HepG2 (cell line): Measurements from ENCODE around the gene PIK3R3. TPM values are rescaled to one million over a fixed set of nuclear protein-coding genes. Genes with fewer than 3 reads are reported as not detected.

Experiments
- ATAC-seq: fragments of 200-7000 bp; cut with Tn5 transposase; 3 replicates; pipeline ENCODE4 v1.9.1; 2020; ENCODE audit warnings: mild to moderate bottlenecking, moderate library complexity
- BruUV-seq: library from RNA; stranded (reverse); fragments of 400-500 nt; replicated peaks from 2 replicates; lab custom pipeline; 2021; lab: Mats Ljungman, UMichigan
- CTCF ChIA-PET: fragments of 300-600 bp; formaldehyde crosslinking; extraction: SDS; loops from one replicate; lab custom pipeline; 2021; ENCODE audit warnings: low total read pairs, inconsistent platforms, low intra/inter-chr PET ratio; lab: Yijun Ruan, JAX
- POLR2A ChIA-PET: fragments of 350-600 bp; sonication (Branson Sonifier 250); formaldehyde crosslinking; loops from one replicate; lab custom pipeline; 2020; ENCODE audit warnings: antibody characterized with exemption, inconsistent platforms; lab: Yijun Ruan, JAX
- DNase-seq: peaks from one replicate; pipeline ENCODE4 v3.0.0-alpha.2; 2015; ENCODE audit warnings: low spot score
- FAIRE-seq: peaks from 3 replicates; lab custom pipeline; 2011; peaks lifted over from hg19 to GRCh38; lab: Jason Lieb, UNC
- H2AFZ ChIP-seq: one replicate; pipeline ENCODE4 v1.6.1; 2011; ENCODE audit warnings: low read length, inconsistent platforms
- H3K27ac ChIP-seq: fragments of 300-600 bp; 3 replicates; pipeline ENCODE4 v1.8.0; 2011; ENCODE audit warnings: mixed run types, mild to moderate bottlenecking, mixed read lengths, low read length, inconsistent platforms; ENCODE audit not compliant: insufficient read depth; ENCODE audit errors: extremely low read length
- H3K27me3 ChIP-seq, 2 experiments: fragments of 200-600 bp in 1 of 2; 2 replicates in 1 of 2; 3 replicates in 1 of 2; pipeline versions ENCODE4 v1.6.0 to v1.8.0; 2011; ENCODE audit warnings: low read length in 2 of 2, mild to moderate bottlenecking in 2 of 2, moderate library complexity in 2 of 2, inconsistent platforms in 1 of 2; ENCODE audit not compliant: insufficient read depth in 2 of 2, control insufficient read depth in 1 of 2
- H3K36me3 ChIP-seq, 2 experiments: fragments of 200-600 bp in 1 of 2; replicated peaks in 1 of 2; 2 replicates in 1 of 2; 3 replicates in 1 of 2; pipeline versions ENCODE4 v1.5.1 to v1.8.0; 2011; ENCODE audit warnings: low read length in 2 of 2, inconsistent platforms in 1 of 2; ENCODE audit not compliant: insufficient read depth in 2 of 2, control insufficient read depth in 1 of 2
- H3K4me1 ChIP-seq: 2 replicates; pipeline ENCODE4 v1.5.1; 2012; ENCODE audit warnings: low read length, inconsistent platforms; ENCODE audit not compliant: insufficient read depth
- H3K4me2 ChIP-seq: 2 replicates; pipeline ENCODE4 v1.6.0; 2011; ENCODE audit warnings: low read depth, low read length, inconsistent platforms
- H3K4me3 ChIP-seq, 3 experiments: fragments of 200-600 bp in 1 of 3; sonication (generic), shearing (Covaris generic) in 1 of 3; replicated peaks in 1 of 3; 2 replicates each; pipeline ENCODE4 v1.5.1; 2011 to 2016; ENCODE audit warnings: low read length in 3 of 3, inconsistent platforms in 2 of 3, low read depth in 2 of 3, mild to moderate bottlenecking in 2 of 3, control low read depth in 1 of 3, mixed read lengths in 1 of 3; ENCODE audit not compliant: insufficient read depth in 1 of 3
- H3K79me2 ChIP-seq: one replicate; pipeline ENCODE4 v1.6.1; 2011; ENCODE audit warnings: low read length, inconsistent platforms; ENCODE audit not compliant: insufficient read depth
- H3K9ac ChIP-seq: 2 replicates; pipeline ENCODE4 v1.6.0; 2011; ENCODE audit warnings: mild to moderate bottlenecking, low read depth, low read length, inconsistent platforms; ENCODE audit not compliant: insufficient read depth
- H3K9me3 ChIP-seq: 2 replicates; pipeline ENCODE4 v1.5.1; 2012; ENCODE audit warnings: mild to moderate bottlenecking, low read length
- H4K20me1 ChIP-seq: 2 replicates; pipeline ENCODE4 v1.6.0; 2011; ENCODE audit warnings: inconsistent platforms, mild to moderate bottlenecking, low read length, moderate library complexity; ENCODE audit not compliant: insufficient read depth
- CREB1 ChIP-seq, 2 experiments: fragments of 450-650 bp in 1 of 2; IDR thresholded peaks; 2 replicates each; pipeline ENCODE4 v1.6.1; 2016 to 2017; ENCODE audit warnings: control low read depth in 1 of 2, mild to moderate bottlenecking in 1 of 2, missing compliant biosample characterization in 1 of 2, missing genetic modification characterization in 1 of 2
- HNF4G ChIP-seq, 2 experiments: sonication (generic) in 1 of 2; formaldehyde crosslinking in 1 of 2; IDR thresholded peaks; 2 replicates each; pipeline versions ENCODE4 v1.4.0 to v1.6.1; 2011 to 2020; ENCODE audit warnings: borderline replicate concordance in 2 of 2, low read depth in 2 of 2, mild to moderate bottlenecking in 2 of 2, low read length in 1 of 2, missing genetic modification reagents in 1 of 2, moderate library complexity in 1 of 2
- KDM2A ChIP-seq: sonication (generic); formaldehyde crosslinking; IDR thresholded peaks from 2 replicates; pipeline ENCODE4 v1.4.0; 2020; ENCODE audit warnings: low read depth, missing genetic modification reagents, borderline replicate concordance
- KLF9 ChIP-seq: IDR thresholded peaks from 2 replicates; pipeline ENCODE4 v1.6.1; 2016; ENCODE audit warnings: low read depth
- NFYB ChIP-seq: sonication (generic); formaldehyde crosslinking; IDR thresholded peaks from 2 replicates; pipeline ENCODE4 v1.4.0; 2020; ENCODE audit warnings: missing genetic modification reagents
- NFYC ChIP-seq: IDR thresholded peaks from 2 replicates; pipeline ENCODE4 v1.6.1; 2016; ENCODE audit warnings: missing genetic modification reagents, missing compliant biosample characterization
- USF2 ChIP-seq, 2 experiments: sonication (generic) in 1 of 2; formaldehyde crosslinking in 1 of 2; IDR thresholded peaks; 2 replicates each; pipeline versions ENCODE4 v1.5.1 to v1.6.1; 2011 to 2020; ENCODE audit warnings: borderline replicate concordance in 1 of 2, low read depth in 1 of 2, low read length in 1 of 2, mild to moderate bottlenecking in 1 of 2, missing genetic modification reagents in 1 of 2, moderate library complexity in 1 of 2
- ZBTB20 ChIP-seq: sonication (generic); formaldehyde crosslinking; IDR thresholded peaks from 2 replicates; pipeline ENCODE4 v1.8.1; 2023; ENCODE audit warnings: missing genetic modification reagents, low read depth, mild to moderate bottlenecking, borderline replicate concordance
- ZMYM4 ChIP-seq: sonication (generic); formaldehyde crosslinking; IDR thresholded peaks from 2 replicates; pipeline ENCODE4 v1.8.1; 2023; ENCODE audit warnings: mild to moderate bottlenecking, missing genetic modification reagents
- ZNF576 ChIP-seq: sonication (generic); formaldehyde crosslinking; IDR thresholded peaks from 2 replicates; pipeline ENCODE4 v1.4.0; 2020; ENCODE audit warnings: mild to moderate bottlenecking, missing genetic modification reagents
- WGBS: methylation state at CpG from one replicate; pipeline ENCODE4 v1.1.6; 2017; ENCODE audit warnings: low lambda C conversion rate; 5-methylcytosine and 5-hydroxymethylcytosine counted together
- in situ Hi-C: cut with HindIII; loops from 2 replicates; pipeline ENCODE4 v1.10.0; 2017; ENCODE audit warnings: low pct_unique_long_range_greater_than_20kb; ENCODE audit not compliant: extremely low pct_ligation_motif_present
- intact Hi-C: fragments of 100-400 bp; cut with micrococcal nuclease; formaldehyde crosslinking; loops from one replicate; pipeline ENCODE4 v1.10.0; 2022; ENCODE audit not compliant: unreplicated experiment
- polyA plus RNA-seq, 8 experiments: library from polyadenylated mRNA; depleted of rRNA in 3 of 8; stranded (reverse) in 7 of 8; unstranded in 1 of 8; fragments of >200 nt; fragmentation: Illumina TruSeq in 4 of 8; extraction: Trizol in 4 of 8; gene quantifications; 2 replicates each; pipeline versions ENCODE4 v1.2.1 to v1.2.3, GENCODE V29; 2011 to 2016; ENCODE audit warnings: low read depth in 4 of 8, missing spikeins in 1 of 8, mixed read lengths in 1 of 8; ENCODE audit not compliant: insufficient read depth in 1 of 8
- total RNA-seq, 5 experiments: library from RNA; depleted of rRNA; stranded (reverse); fragments of >200 nt; fragmentation: Illumina TruSeq; extraction: Trizol; gene quantifications; 2 replicates each; pipeline ENCODE4 v1.2.3, GENCODE V29; 2016; ENCODE audit warnings: low read depth in 1 of 5

The PIK3R3 gene
- total and polyA plus RNA-seq, 2 of the 13 experiments (the other 11 are each of a cell fraction or from before 2014, with no cell fraction given) = 0.37 to 6.9 TPM

GRCh38 chr1:46150085-46150484, 17.7 kb upstream of the PIK3R3 start (continued):
- TF ChIP-seq ZNF576 (CRISPR knock-in tag) = no peak
- TF ChIP-seq KDM2A (CRISPR knock-in tag) = no peak
- no peak for TF ChIP-seq KLF9 (CRISPR knock-in tag)

GRCh38 chr1:46148318-46148717, 15.9 kb upstream of the PIK3R3 start:
- WGBS = 0% methylated on average over 2 of the region's 2 CpGs
- POLR2A ChIA-PET = no interaction called here
- peak overlapping the region; percentile 13 for H2AFZ ChIP-seq

More at GRCh38 chr1:46148318-46148717, 15.9 kb upstream of the PIK3R3 start:
- H3K9ac ChIP-seq = no peak overlapping the region
- peaks cover 11% of the 10 kb centered on the region; the same call in 1 of the 2 replicates for H3K4me1 ChIP-seq
- CTCF ChIA-PET = no interaction called here
- no peaks in the 10 kb centered on the region for H3K79me2 ChIP-seq
- H3K27me3 ChIP-seq = no peaks in the 10 kb centered on the region
- TF ChIP-seq ZMYM4 (CRISPR knock-in tag) (0 out of 2 replicates have a peak, but pooled peaks have one; percentile 23), CREB1 (IDR thresholded peaks at IDR 0.05) (no peak), CREB1 (CRISPR knock-in tag; IDR thresholded peaks at IDR 0.05) (0 out of 2 replicates have a peak, but pooled peaks have one; percentile 14), USF2 (IDR thresholded peaks at IDR 0.05; ENCODE audit: low read depth, low read length) (peak; percentile 36; the same call in 1 of the 2 replicates), USF2 (CRISPR knock-in tag; IDR thresholded peaks at IDR 0.05; ENCODE audit: borderline replicate concordance) (peak; percentile 67; the same call in 1 of the 2 replicates), HNF4G (IDR thresholded peaks at IDR 0.05; ENCODE audit: borderline replicate concordance, low read depth, low read length) (no peak), HNF4G (CRISPR knock-in tag; IDR thresholded peaks at IDR 0.05; ENCODE audit: borderline replicate concordance, low read depth) (no peak), NFYB (CRISPR knock-in tag) (peak; percentile 55; the same call in 1 of the 2 replicates), NFYC (CRISPR knock-in tag) (peak; percentile 75), ZBTB20 (no peak)
- TF ChIP-seq, all 625 proteins: peak for 5
- Histone ChIP-seq H3K36me3 (no peaks in the 10 kb centered on the region; a peak in 1 of 5 replicates), H3K27ac (no peak overlapping the region), H4K20me1 (no peaks in the 10 kb centered on the region), H3K9me3 (no peaks in the 10 kb centered on the region), H3K4me3 (peak overlapping the region in 1 of 3 experiments; percentile 7; a peak in 1 of 6 replicates), H3K4me2 (peak overlapping the region; percentile 52)
- intact Hi-C loops = no loop called here
- no peak for FAIRE-seq
- DNase-seq = no peak
- ATAC-seq = peak; percentile 90
- in situ Hi-C loops = no loop called here
- no TSS peak for BruUV-seq
